ENCODE measurements around the gene RANBP17.

DNA sequence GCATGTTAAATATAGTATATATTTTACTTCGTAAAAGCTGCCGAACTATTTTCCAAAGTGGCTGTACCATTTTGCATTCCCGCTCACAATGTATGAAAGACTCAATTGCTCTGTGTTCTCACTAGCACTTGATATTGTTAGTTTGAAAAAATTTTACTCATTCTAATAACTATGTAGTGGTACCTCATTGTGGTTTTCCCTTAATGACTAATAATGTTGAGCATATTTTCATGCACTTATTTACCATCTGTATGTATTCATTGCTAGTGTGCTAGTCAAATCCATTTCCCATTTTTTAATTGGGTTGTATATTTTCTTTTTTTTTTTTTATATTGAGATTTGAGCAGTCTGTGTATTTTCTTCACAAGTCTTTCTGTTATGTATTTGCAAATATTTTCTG lies 58.4 kb downstream of the RANBP17 start:
- TF ChIP-seq, protein P1, sequence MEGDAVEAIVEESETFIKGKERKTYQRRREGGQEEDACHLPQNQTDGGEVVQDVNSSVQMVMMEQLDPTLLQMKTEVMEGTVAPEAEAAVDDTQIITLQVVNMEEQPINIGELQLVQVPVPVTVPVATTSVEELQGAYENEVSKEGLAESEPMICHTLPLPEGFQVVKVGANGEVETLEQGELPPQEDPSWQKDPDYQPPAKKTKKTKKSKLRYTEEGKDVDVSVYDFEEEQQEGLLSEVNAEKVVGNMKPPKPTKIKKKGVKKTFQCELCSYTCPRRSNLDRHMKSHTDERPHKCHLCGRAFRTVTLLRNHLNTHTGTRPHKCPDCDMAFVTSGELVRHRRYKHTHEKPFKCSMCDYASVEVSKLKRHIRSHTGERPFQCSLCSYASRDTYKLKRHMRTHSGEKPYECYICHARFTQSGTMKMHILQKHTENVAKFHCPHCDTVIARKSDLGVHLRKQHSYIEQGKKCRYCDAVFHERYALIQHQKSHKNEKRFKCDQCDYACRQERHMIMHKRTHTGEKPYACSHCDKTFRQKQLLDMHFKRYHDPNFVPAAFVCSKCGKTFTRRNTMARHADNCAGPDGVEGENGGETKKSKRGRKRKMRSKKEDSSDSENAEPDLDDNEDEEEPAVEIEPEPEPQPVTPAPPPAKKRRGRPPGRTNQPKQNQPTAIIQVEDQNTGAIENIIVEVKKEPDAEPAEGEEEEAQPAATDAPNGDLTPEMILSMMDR (IDR thresholded peaks at IDR 0.05; ENCODE audit: insufficient read depth, low read length): no peak
- no peak for TF ChIP-seq POLR2AphosphoS5 (IDR thresholded peaks at IDR 0.05; ENCODE audit: low read depth)
- TF ChIP-seq GABPA (IDR thresholded peaks at IDR 0.05; ENCODE audit: low read depth): no peak
- no peak for TF ChIP-seq SPI1 (IDR thresholded peaks at IDR 0.05; ENCODE audit: borderline replicate concordance, low read depth)
- TF ChIP-seq, protein P2, sequence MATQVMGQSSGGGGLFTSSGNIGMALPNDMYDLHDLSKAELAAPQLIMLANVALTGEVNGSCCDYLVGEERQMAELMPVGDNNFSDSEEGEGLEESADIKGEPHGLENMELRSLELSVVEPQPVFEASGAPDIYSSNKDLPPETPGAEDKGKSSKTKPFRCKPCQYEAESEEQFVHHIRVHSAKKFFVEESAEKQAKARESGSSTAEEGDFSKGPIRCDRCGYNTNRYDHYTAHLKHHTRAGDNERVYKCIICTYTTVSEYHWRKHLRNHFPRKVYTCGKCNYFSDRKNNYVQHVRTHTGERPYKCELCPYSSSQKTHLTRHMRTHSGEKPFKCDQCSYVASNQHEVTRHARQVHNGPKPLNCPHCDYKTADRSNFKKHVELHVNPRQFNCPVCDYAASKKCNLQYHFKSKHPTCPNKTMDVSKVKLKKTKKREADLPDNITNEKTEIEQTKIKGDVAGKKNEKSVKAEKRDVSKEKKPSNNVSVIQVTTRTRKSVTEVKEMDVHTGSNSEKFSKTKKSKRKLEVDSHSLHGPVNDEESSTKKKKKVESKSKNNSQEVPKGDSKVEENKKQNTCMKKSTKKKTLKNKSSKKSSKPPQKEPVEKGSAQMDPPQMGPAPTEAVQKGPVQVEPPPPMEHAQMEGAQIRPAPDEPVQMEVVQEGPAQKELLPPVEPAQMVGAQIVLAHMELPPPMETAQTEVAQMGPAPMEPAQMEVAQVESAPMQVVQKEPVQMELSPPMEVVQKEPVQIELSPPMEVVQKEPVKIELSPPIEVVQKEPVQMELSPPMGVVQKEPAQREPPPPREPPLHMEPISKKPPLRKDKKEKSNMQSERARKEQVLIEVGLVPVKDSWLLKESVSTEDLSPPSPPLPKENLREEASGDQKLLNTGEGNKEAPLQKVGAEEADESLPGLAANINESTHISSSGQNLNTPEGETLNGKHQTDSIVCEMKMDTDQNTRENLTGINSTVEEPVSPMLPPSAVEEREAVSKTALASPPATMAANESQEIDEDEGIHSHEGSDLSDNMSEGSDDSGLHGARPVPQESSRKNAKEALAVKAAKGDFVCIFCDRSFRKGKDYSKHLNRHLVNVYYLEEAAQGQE (IDR thresholded peaks at IDR 0.05; ENCODE audit: insufficient replicate concordance, low read depth): no peak

Data from HL-60 (cell line).